Measurements from ENCODE around the gene COX7A2L.

GRCh38 chr2:42335514-42336104 is 25.4 kb downstream of the COX7A2L start:
- TF ChIP-seq SUZ12 (IDR thresholded peaks at IDR 0.05; ENCODE audit: extremely low read depth, insufficient read depth, insufficient read length) (no peak), ZNF274 (IDR thresholded peaks at IDR 0.05; ENCODE audit: low read depth, low read length) (no peak), YY1 (IDR thresholded peaks at IDR 0.05; ENCODE audit: insufficient read depth, insufficient read length) (no peak)

All from NT2/D1 (cell line).